Transverse colon (tissue), 4 donors: ENCODE measurements around the gene SLC6A18. TPM values are rescaled to one million over a fixed set of nuclear protein-coding genes. Genes with fewer than 3 reads are reported as not detected.

Experiments
- DNase-seq: peaks from one replicate; pipeline ENCODE4 v3.0.0-alpha.2; 2019
- H3K27ac ChIP-seq, 4 donors: fragments of 200-600 bp; sonication (generic); 2 replicates each; pipeline ENCODE4 v1.5.1; 2016 to 2018; ENCODE audit warnings: inconsistent platforms in 4 of 4
- H3K27me3 ChIP-seq: fragments of 200-600 bp; sonication (generic); 2 replicates; pipeline ENCODE4 v1.5.1; 2017; ENCODE audit warnings: inconsistent platforms
- H3K36me3 ChIP-seq, 4 donors: fragments of 200-600 bp; sonication (generic); 2 replicates each; pipeline ENCODE4 v1.5.1; 2017 to 2019; ENCODE audit warnings: inconsistent platforms in 4 of 4
- H3K4me1 ChIP-seq, 4 donors: fragments of 200-600 bp; sonication (generic); 2 replicates each; pipeline ENCODE4 v1.5.1; 2017 to 2020; ENCODE audit warnings: inconsistent platforms in 4 of 4
- H3K4me3 ChIP-seq, 4 donors: fragments of 200-600 bp; sonication (generic); 1 replicate in 1 of 4; 2 replicates in 3 of 4; pipeline versions ENCODE4 v1.5.1 to v1.6.1; 2017 to 2019; ENCODE audit warnings: inconsistent platforms in 4 of 4
- H3K9me3 ChIP-seq, 2 donors: fragments of 200-600 bp; sonication (generic); 2 replicates each; pipeline ENCODE4 v1.5.1; 2017 to 2019; ENCODE audit warnings: inconsistent platforms in 2 of 2
- EP300 ChIP-seq: sonication (generic); formaldehyde crosslinking; IDR thresholded peaks from one replicate; pipeline ENCODE4 v1.6.1; 2017; ENCODE audit warnings: antibody characterized with exemption, low read depth
- POLR2A ChIP-seq: fragments of 450-650 bp; IDR thresholded peaks from one replicate; pipeline ENCODE4 v1.6.1; 2016; ENCODE audit warnings: antibody characterized with exemption, mild to moderate bottlenecking, moderate library complexity
- POLR2AphosphoS5 ChIP-seq, 3 donors: sonication (generic); formaldehyde crosslinking; IDR thresholded peaks; one replicate each; pipeline ENCODE4 v1.6.1; 2016; ENCODE audit warnings: antibody characterized with exemption in 3 of 3
- WGBS, 2 donors: methylation state at CpG; one replicate each; pipeline ENCODE4 v1.1.5; 2018; ENCODE audit warnings: low coverage in 1 of 2; 5-methylcytosine and 5-hydroxymethylcytosine counted together
- in situ Hi-C, 4 donors: fragments of 200-750 bp; cut with MboI; loops; one replicate each; pipeline versions ENCODE4 v1.15.0 to v1.15.1; 2017; ENCODE audit warnings: low sequenced_read_pairs in 3 of 4, low pct_ligation_motif_present in 1 of 4, low pct_unique_long_range_greater_than_20kb in 1 of 4
- intact Hi-C: fragments of 100-400 bp; cut with DNase I; formaldehyde crosslinking; loops from one replicate; pipeline ENCODE4 v1.15.1; 2023; ENCODE audit warnings: low total_unique reads
- total RNA-seq, 4 donors: library from RNA; depleted of rRNA; stranded (reverse); fragments of >200 nt; gene quantifications; one replicate each; pipeline ENCODE4 v1.1.0, GENCODE V29; 2016
- TF ChIP-seq, protein P1 (sequence below), 5 experiments: fragments of 200-600 bp in 3 of 5; fragments of 450-650 bp in 2 of 5; sonication (generic) in 3 of 5; IDR thresholded peaks; 1 replicate in 2 of 5; 2 replicates in 3 of 5; pipeline ENCODE4 v1.5.1; 2016 to 2017; ENCODE audit warnings: antibody characterized with exemption in 5 of 5, inconsistent platforms in 3 of 5, mild to moderate bottlenecking in 2 of 5, moderate library complexity in 1 of 5

Gene SLC6A18
- total RNA-seq, 4 donors from 2014 or later: not detected

DNA sequence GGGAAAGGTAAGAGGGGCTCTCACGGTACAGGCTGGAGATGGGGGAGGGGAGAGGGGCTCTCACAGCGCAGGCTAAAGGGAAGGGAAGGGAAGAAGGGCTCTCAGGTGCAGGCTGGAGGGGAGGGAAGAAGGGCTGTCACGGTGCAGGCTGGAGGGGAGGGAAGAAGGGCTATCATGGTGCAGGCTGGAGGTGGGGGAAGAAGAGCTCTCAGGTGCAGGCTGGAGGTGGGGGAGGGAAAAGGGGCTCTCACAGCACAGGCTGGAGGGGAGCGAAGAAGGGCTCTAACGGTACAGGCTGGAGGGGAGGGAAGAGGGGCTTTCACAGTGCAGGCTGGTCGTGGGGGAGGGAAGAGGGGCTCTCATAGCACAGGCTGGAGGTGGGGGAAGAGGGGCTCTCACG lies 4.6 kb downstream of the SLC6A18 start:
- WGBS, 2 donors: 44 to 46% methylated on average over 3 to 7 of the region's 7 CpGs

GRCh38 chr5:1230551-1230950 lies 5.4 kb downstream of the SLC6A18 start:
- Histone ChIP-seq H3K4me3 (no peak overlapping the region), H3K27ac (no peak overlapping the region), H3K9me3 (peaks cover 0 to 4% of the 10 kb centered on the region in 2 donors), H3K27me3 (peaks cover 45% of the 10 kb centered on the region), H3K4me1 (peaks cover 0 to 4% (median 0%) of the 10 kb centered on the region in 4 donors), H3K36me3 (no peaks in the 10 kb centered on the region)
- 92% methylated on average over 17 of the region's 17 CpGs; no CpG with 5 or more reads in 1 of the 2 donors for WGBS, 2 donors
- no peak for TF ChIP-seq EP300
- no peak for TF ChIP-seq POLR2A
- TF ChIP-seq POLR2AphosphoS5 (IDR thresholded peaks at IDR 0.05): no peak
- TF ChIP-seq, protein P1, sequence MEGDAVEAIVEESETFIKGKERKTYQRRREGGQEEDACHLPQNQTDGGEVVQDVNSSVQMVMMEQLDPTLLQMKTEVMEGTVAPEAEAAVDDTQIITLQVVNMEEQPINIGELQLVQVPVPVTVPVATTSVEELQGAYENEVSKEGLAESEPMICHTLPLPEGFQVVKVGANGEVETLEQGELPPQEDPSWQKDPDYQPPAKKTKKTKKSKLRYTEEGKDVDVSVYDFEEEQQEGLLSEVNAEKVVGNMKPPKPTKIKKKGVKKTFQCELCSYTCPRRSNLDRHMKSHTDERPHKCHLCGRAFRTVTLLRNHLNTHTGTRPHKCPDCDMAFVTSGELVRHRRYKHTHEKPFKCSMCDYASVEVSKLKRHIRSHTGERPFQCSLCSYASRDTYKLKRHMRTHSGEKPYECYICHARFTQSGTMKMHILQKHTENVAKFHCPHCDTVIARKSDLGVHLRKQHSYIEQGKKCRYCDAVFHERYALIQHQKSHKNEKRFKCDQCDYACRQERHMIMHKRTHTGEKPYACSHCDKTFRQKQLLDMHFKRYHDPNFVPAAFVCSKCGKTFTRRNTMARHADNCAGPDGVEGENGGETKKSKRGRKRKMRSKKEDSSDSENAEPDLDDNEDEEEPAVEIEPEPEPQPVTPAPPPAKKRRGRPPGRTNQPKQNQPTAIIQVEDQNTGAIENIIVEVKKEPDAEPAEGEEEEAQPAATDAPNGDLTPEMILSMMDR (IDR thresholded peaks at IDR 0.05): no peak
- in situ Hi-C loops: no loop called here
- no peak for DNase-seq
- intact Hi-C loops: no loop called here

More for the DNA sequence above, 4.6 kb downstream of the SLC6A18 start:
- Histone ChIP-seq H3K9me3 (no peaks in the 10 kb centered on the region), H3K27ac (no peak overlapping the region), H3K36me3 (no peaks in the 10 kb centered on the region), H3K4me3 (no peak overlapping the region), H3K4me1 (peaks cover 0 to 4% (median 0%) of the 10 kb centered on the region in 4 donors), H3K27me3 (peaks cover 45% of the 10 kb centered on the region)
- TF ChIP-seq EP300 (no peak), POLR2AphosphoS5 (IDR thresholded peaks at IDR 0.05) (no peak), POLR2A (no peak)
- TF ChIP-seq, protein P1 (IDR thresholded peaks at IDR 0.05): no peak
- in situ Hi-C loops: no loop called here
- intact Hi-C loops: no loop called here
- DNase-seq: no peak

GRCh38 chr5:1231354-1231905 lies 6.2 kb downstream of the SLC6A18 start:
- H3K9me3 ChIP-seq: peaks cover 6 to 13% of the 10 kb centered on the region in 2 donors
- in situ Hi-C loops: no loop called here
- TF ChIP-seq POLR2A: no peak
- TF ChIP-seq POLR2AphosphoS5 (IDR thresholded peaks at IDR 0.05): no peak
- TF ChIP-seq, protein P1 (IDR thresholded peaks at IDR 0.05): no peak
- TF ChIP-seq EP300: no peak
- intact Hi-C loops: no loop called here
- 71% methylated on average over 9 of the region's 13 CpGs; no CpG with 5 or more reads in 1 of the 2 donors for WGBS, 2 donors
- H3K36me3 ChIP-seq: no peaks in the 10 kb centered on the region
- no peak for DNase-seq
- peaks cover 0 to 4% (median 0%) of the 10 kb centered on the region in 4 donors for H3K4me1 ChIP-seq
- no peak overlapping the region for H3K4me3 ChIP-seq
- no peak overlapping the region for H3K27ac ChIP-seq
- H3K27me3 ChIP-seq: peaks cover 40% of the 10 kb centered on the region

- no peak overlapping the region for H3K27ac ChIP-seq
- DNase-seq: no peak
- intact Hi-C loops (no loop called here), in situ Hi-C loops (no loop called here)
- H3K4me1 ChIP-seq: peaks cover 0 to 4% (median 0%) of the 10 kb centered on the region in 4 donors
- TF ChIP-seq, protein P1 (IDR thresholded peaks at IDR 0.05): no peak
- no peak for TF ChIP-seq POLR2A
- TF ChIP-seq POLR2AphosphoS5 (IDR thresholded peaks at IDR 0.05): no peak
- TF ChIP-seq EP300: no peak
- H3K27me3 ChIP-seq: peaks cover 39% of the 10 kb centered on the region
- no peaks in the 10 kb centered on the region for H3K36me3 ChIP-seq
- peaks cover 6 to 13% of the 10 kb centered on the region in 2 donors for H3K9me3 ChIP-seq
- H3K4me3 ChIP-seq: no peak overlapping the region
- 87% methylated on average over 12 of the region's 25 CpGs; no CpG with 5 or more reads in 1 of the 2 donors for WGBS, 2 donors
These were observed 7.6 kb downstream of the SLC6A18 start for GRCh38 chr5:1232780-1233179.
